Naive B cell (primary cell): ENCODE data around the gene GALNT11. TPM values are rescaled to one million over a fixed set of nuclear protein-coding genes. Genes with fewer than 3 reads are reported as not detected.
"Not testable (repeated sequence)": the region's sequence is repeated elsewhere in the genome, so short reads cannot be mapped to it uniquely, and the experiment has no call there.

Experiments used
- ATAC-seq, 2 donors: fragments of 150-1000 bp; cut with Tn5 transposase; 2 replicates each; pipeline ENCODE4 v1.10.0; 2021; ENCODE audit warnings: low read depth in 2 of 2, mild to moderate bottlenecking in 2 of 2, moderate library complexity in 2 of 2
- DNase-seq: peaks from one replicate; pipeline ENCODE4 v3.0.0; 2022
- H3K27ac Mint-ChIP-seq, 6 donors: one replicate each; pipeline ENCODE4 v1.8.0; 2020 to 2022; ENCODE audit warnings: mild to moderate bottlenecking in 6 of 6, mixed read lengths in 6 of 6, moderate library complexity in 5 of 6, inconsistent platforms in 2 of 6
- H3K27me3 Mint-ChIP-seq, 3 donors: one replicate each; pipeline ENCODE4 v1.8.0; 2021 to 2022; ENCODE audit warnings: mixed read lengths in 3 of 3, mild to moderate bottlenecking in 1 of 3
- H3K36me3 Mint-ChIP-seq, 2 donors: one replicate each; pipeline ENCODE4 v1.8.0; 2020 to 2022; ENCODE audit warnings: mixed read lengths in 2 of 2, inconsistent platforms in 1 of 2, mild to moderate bottlenecking in 1 of 2
- H3K4me1 Mint-ChIP-seq, 3 donors: one replicate each; pipeline ENCODE4 v1.8.0; 2020 to 2022; ENCODE audit warnings: mixed read lengths in 3 of 3, inconsistent platforms in 1 of 3, mild to moderate bottlenecking in 1 of 3, moderate library complexity in 1 of 3
- H3K4me3 Mint-ChIP-seq, 8 donors: one replicate each; pipeline ENCODE4 v1.8.0; 2020 to 2022; ENCODE audit warnings: mild to moderate bottlenecking in 8 of 8, mixed read lengths in 8 of 8, moderate library complexity in 8 of 8, inconsistent platforms in 2 of 8
- H3K9me3 Mint-ChIP-seq, 7 donors: one replicate each; pipeline ENCODE4 v1.8.0; 2020 to 2022; ENCODE audit warnings: mixed read lengths in 7 of 7, mild to moderate bottlenecking in 5 of 7, inconsistent platforms in 2 of 7, moderate library complexity in 1 of 7
- polyA plus RNA-seq, 6 donors: library from polyadenylated mRNA; unstranded; fragments of 300-500 nt; fragmentation: Illumina TruSeq; gene quantifications; one replicate each; pipeline ENCODE4 v1.2.3, GENCODE V29; 2021; ENCODE audit warnings: low read depth in 6 of 6

GALNT11 gene
- polyA plus RNA-seq, 6 donors from 2014 or later, result 11.0 to 24.5 (median 15.0) TPM

DNA sequence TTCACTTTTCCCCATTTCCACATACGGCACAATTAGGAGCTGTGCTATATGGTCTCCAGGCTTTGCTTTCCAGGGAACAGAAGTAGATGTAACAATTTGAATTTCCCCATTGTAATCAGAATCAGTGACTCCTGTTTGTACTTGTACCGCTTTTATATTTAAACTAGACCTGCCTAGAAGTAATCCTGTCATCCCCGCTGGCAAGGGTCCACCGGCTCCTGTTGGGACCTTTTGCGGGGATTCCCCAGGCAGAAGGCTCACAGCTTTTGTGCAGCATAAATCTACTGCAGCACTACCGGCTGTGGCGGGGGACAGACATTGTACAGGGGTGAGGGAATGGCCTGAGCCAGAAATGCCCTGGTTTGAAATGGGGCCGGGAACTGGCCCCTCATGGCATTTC lies 17.6 kb downstream of the GALNT11 start:
- peaks cover 38 to 46% of the 10 kb centered on the region in 2 donors for H3K36me3 Mint-ChIP-seq
- not testable (repeated sequence) for H3K4me1 Mint-ChIP-seq, H3K4me3 Mint-ChIP-seq, H3K27ac Mint-ChIP-seq, ATAC-seq, DNase-seq, H3K27me3 Mint-ChIP-seq
- H3K9me3 Mint-ChIP-seq, result peaks cover 10 to 79% (median 58%) of the 10 kb centered on the region in 7 donors

DNA sequence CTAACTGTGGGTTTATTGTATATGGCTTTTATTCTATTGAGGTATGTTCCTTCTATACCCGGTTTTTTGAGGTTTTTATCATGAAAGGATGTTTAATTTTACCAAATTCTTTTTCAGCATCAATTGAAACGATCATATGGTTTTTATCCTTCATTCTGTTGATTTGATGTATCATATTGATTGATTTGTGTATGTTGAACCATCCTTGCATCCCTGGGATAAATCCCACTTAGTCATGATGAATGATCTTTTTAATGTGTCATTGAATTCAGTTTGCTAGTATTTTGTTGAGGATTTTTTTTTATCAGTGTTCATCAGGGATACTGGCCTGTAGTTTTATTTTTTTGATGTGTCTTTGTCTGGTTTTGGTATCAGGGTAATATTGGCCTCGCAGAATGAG lies 19.4 kb downstream of the GALNT11 start:
- H3K9me3 Mint-ChIP-seq, result peaks cover 10 to 78% (median 55%) of the 10 kb centered on the region in 7 donors
- not testable (repeated sequence) for H3K4me1 Mint-ChIP-seq, DNase-seq, H3K27me3 Mint-ChIP-seq, ATAC-seq, H3K4me3 Mint-ChIP-seq, H3K27ac Mint-ChIP-seq
- H3K36me3 Mint-ChIP-seq, result peaks cover 37 to 48% of the 10 kb centered on the region in 2 donors

DNA sequence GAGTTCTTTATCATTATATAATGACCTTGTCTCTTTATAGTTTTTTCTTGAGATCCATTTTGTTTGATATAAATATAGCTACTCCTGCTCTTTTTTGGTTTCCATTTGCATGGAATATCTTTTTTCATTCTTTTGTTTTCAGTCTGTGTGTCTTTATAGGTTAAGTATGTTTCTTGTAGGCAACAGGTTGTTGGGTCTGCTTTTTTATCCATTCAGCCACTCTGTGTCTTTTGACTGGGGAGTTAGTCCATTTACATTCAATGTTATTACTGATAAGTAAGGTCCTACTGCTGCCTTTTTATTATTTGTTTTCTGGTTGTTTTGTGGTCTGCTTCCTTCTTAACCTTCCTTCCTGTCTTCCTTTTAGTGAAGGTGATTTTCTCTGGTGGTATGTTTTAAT lies 21.1 kb downstream of the GALNT11 start:
- no peak for ATAC-seq
- no peak for DNase-seq
- Mint-ChIP-seq H3K9me3 (peaks cover 10 to 67% (median 48%) of the 10 kb centered on the region in 7 donors), H3K4me3 (no peak overlapping the region), H3K27me3 (no peaks in the 10 kb centered on the region), H3K27ac (no peak overlapping the region), H3K4me1 (peaks cover 0 to 4% (median 0%) of the 10 kb centered on the region in 3 donors), H3K36me3 (peaks cover 34 to 48% of the 10 kb centered on the region in 2 donors)

DNA sequence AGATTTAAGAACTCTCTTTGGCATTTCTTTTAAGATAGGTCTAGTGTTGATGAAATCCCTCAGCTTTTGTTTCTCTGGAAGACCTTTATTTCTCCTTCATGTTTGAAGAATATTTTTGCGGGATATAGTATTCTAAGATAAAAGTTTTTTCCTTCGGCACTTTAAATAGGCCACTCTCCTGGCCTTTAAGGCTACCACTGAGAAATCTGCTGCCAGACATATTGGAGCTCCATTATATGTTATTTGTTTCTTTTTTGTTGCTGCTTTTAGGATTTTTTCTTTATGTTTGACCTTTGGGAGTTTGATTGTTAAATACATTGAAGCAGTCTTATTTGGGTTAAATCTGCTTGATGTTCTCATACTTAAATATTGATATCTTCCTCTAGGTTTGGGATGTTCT lies 22.6 kb downstream of the GALNT11 start:
- Mint-ChIP-seq H3K27ac (no peak overlapping the region), H3K4me1 (peaks cover 0 to 4% (median 4%) of the 10 kb centered on the region in 3 donors), H3K27me3 (no peaks in the 10 kb centered on the region), H3K4me3 (no peak overlapping the region), H3K9me3 (peaks cover 10 to 58% (median 44%) of the 10 kb centered on the region in 7 donors), H3K36me3 (peaks cover 38 to 48% of the 10 kb centered on the region in 2 donors)
- DNase-seq (no peak), ATAC-seq (no peak)

DNA sequence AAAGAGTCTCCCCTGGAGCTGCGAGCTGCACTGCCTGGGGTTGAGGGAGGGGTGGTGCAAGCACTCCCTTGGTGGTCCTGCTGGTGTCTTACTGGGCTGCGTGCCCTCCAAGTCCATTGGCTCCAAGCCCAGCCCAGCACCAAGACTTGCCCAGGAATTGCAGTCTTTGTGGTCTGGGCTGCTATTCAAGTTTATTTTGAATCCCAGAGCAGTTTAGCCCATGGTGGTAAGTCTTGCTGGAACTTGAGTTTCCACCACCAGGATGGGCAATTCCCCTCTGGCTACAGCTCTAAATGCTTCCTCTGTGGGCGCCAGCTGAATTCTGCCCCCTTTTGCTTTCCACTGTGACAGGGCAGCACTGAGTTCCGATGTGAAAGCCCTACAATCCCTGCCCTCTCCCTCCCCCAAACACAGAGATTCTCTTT lies 25.1 kb downstream of the GALNT11 start:
- ATAC-seq (no peak), DNase-seq (no peak)
- Mint-ChIP-seq H3K4me1 (peaks cover 0 to 7% (median 0%) of the 10 kb centered on the region in 3 donors), H3K27ac (peak overlapping the region in 1 of 6 donors; percentile 39), H3K4me3 (no peak overlapping the region), H3K27me3 (no peaks in the 10 kb centered on the region), H3K9me3 (peaks cover 9 to 35% (median 30%) of the 10 kb centered on the region in 7 donors), H3K36me3 (peaks cover 26 to 32% of the 10 kb centered on the region in 2 donors)

DNA sequence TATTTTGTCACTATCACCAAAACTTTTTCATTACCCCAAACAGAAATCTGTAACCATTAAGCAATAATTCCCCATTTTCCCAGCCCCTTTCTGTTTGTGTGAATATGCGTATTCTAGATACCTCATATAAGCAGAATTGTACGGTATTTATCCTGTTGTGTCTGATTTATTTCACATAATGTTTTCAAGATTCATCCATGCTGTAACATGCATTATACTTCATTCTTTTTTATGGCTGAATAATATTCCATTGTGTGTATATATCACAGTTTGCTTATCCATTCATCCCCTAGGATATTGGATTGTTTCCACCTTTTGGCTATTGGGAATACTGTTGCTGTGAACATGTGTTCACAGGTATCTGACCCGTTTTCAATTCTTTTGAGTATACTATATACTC lies 26.5 kb downstream of the GALNT11 start:
- no peak for DNase-seq
- Mint-ChIP-seq H3K4me1 (peaks cover 0 to 7% (median 0%) of the 10 kb centered on the region in 3 donors), H3K36me3 (peaks cover 14 to 19% of the 10 kb centered on the region in 2 donors)

DNA sequence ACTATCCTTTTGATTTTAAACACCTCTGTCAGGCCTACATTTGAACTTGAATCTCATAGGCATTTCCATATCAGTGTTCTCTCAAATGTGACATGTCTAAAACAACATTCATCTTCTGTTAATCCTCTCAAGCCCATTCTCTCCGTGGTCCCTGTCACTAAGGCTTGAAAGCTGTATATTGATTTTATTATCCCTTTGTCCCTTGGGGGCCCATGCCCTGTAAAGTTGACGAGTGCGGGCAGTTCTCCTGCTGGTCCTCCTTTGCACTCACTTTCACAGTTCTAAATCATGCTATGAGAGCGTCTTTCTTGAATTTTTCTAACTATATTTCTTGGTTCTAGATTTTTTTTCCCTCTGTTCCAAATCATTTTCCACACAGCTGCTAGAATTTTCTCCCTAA lies 27.3 kb downstream of the GALNT11 start:
- Mint-ChIP-seq H3K4me1 (peaks cover 0 to 7% (median 0%) of the 10 kb centered on the region in 3 donors), H3K9me3 (peaks cover 0 to 18% (median 13%) of the 10 kb centered on the region in 7 donors), H3K36me3 (peaks cover 14 to 16% of the 10 kb centered on the region in 2 donors), H3K27me3 (no peaks in the 10 kb centered on the region), H3K27ac (peak overlapping the region in 2 of 6 donors; percentile 35 to 77), H3K4me3 (no peak overlapping the region)
- DNase-seq, result no peak
- no peak for ATAC-seq

More for the DNA sequence above, 26.5 kb downstream of the GALNT11 start:
- Mint-ChIP-seq H3K9me3 (peaks cover 0 to 21% (median 16%) of the 10 kb centered on the region in 7 donors), H3K27me3 (no peaks in the 10 kb centered on the region), H3K27ac (no peak overlapping the region), H3K4me3 (no peak overlapping the region)
- no peak for ATAC-seq

DNA sequence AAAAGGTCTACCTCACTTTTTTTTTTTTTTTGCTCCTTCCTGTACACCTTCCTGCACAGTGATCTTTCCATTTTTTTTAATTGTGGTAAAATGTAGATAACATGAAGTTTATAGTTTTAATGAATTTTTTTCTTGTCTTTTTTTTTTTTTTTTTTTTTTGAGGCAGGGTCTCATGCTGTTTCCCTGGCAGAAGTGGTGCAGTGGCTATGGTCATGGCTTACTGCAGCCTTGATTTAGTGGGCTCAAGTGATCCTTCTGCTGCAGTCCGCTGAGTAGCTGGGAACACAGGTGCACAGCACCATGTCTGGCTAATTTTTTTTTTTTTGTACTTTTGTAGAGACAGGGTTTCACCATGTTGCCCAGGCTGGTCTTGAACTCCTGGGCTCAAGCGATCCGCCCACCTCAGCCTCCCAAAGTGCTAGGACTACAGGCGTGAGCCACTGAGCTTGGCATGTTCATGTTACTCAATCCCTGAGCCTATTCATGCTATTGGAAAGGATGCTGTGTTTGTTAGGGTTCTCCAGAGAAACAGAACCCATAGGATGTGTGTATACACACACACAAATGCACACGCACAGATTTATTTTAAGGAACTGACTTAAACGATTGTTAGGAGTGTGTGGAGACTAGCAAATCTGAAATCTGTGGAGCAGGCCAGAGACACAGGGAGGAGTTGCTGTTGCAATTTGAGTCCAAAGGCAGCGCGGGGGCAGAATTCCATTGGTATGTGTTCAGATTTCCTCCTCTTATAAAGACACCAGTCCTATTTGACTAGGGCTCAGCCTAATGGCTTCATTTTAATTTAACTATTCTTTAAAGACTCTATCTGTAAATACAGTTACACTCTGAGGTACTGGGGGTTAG lies 29.1 kb downstream of the GALNT11 start:
- H3K36me3 Mint-ChIP-seq, result peaks cover 7 to 10% of the 10 kb centered on the region in 2 donors
- H3K27ac Mint-ChIP-seq, result no peak overlapping the region
- DNase-seq, result no peak
- H3K4me1 Mint-ChIP-seq, result peaks cover 0 to 7% (median 0%) of the 10 kb centered on the region in 3 donors
- H3K9me3 Mint-ChIP-seq, result peaks cover 0 to 6% (median 0%) of the 10 kb centered on the region in 7 donors
- H3K4me3 Mint-ChIP-seq, result no peak overlapping the region
- H3K27me3 Mint-ChIP-seq, result no peaks in the 10 kb centered on the region
- no peak for ATAC-seq

DNA sequence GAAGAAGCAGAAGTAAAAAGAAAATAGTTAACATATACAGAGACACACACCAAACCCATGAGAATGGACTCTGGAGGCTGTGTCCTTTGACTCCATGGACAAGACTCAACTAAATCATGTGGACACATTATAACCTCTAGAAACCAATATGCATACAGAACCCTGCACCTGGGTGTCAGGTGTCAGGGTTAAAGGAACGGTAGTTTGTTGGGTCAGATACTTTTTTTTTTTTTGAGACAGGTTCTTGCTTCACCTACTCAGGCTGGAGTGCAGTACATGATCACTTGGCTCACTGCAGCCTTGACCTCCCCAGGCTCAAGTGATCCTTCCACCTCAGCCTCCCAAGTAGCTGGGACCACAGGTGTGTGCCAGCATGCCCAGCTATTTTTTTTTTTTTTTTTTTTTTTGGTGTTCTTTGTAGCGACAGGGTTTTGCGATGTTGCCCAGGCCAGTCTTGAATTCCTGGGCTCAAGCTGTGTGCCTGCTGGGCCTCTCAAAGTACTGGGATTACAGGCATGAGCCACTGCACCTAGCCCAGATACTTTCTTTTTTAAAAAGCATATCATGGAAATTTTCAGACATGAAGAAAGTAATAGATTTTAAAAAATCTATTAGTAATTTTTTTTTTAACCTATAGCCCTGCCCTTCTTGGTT lies 31.3 kb downstream of the GALNT11 start:
- Mint-ChIP-seq H3K27me3 (no peaks in the 10 kb centered on the region), H3K9me3 (peaks cover 0 to 11% (median 2%) of the 10 kb centered on the region in 7 donors), H3K4me3 (no peak overlapping the region), H3K27ac (no peak overlapping the region), H3K36me3 (peaks cover 7 to 10% of the 10 kb centered on the region in 2 donors), H3K4me1 (peaks cover 0 to 7% (median 0%) of the 10 kb centered on the region in 3 donors)
- ATAC-seq (no peak), DNase-seq (no peak)

DNA sequence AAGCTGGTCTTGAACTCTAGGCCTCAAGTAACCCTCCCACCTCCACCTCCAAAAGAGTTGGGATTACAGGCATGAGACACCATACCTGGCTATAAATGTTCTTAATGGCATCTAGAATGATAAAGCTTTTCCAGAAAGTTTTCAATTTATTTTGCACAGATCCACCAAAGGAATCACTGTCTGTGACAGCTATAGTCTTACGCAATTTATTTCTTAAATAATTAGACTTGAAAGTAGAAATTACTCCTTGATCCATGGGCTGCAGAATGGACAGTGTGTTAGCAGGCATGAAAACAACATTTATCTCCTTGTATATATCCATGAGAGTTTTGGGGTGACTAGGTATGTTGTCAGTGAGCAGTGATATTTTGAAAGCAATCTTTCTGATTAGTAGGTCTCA lies 33.8 kb downstream of the GALNT11 start:
- H3K27ac Mint-ChIP-seq, result peak overlapping the region in 1 of 6 donors; percentile 4
- H3K36me3 Mint-ChIP-seq, result peaks cover 5 to 7% of the 10 kb centered on the region in 2 donors

DNA sequence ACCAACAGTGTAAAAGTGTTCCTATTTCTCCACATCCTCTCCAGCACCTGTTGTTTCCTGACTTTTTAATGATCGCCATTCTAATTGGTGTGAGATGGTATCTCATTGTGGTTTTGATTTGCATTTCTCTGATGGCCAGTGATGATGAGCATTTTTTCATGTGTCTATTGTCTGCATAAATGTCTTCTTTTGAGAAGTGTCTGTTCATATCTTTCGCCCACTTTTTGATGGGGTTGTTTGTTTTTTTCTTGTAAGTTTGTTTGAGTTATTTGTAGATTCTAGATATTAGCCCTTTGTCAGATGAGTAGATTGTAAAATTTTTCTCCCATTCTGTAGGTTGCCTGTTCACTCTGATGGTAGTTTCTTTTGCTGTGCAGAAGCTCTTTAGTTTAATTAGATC lies 35.6 kb downstream of the GALNT11 start:
- not testable (repeated sequence) for H3K4me1 Mint-ChIP-seq, H3K4me3 Mint-ChIP-seq, H3K27ac Mint-ChIP-seq, DNase-seq, H3K27me3 Mint-ChIP-seq, ATAC-seq
- Mint-ChIP-seq H3K9me3 (peaks cover 0 to 20% (median 7%) of the 10 kb centered on the region in 7 donors), H3K36me3 (peaks cover 5 to 15% of the 10 kb centered on the region in 2 donors)

More for the DNA sequence above, 33.8 kb downstream of the GALNT11 start:
- H3K27me3 Mint-ChIP-seq, result no peaks in the 10 kb centered on the region
- no peak overlapping the region for H3K4me3 Mint-ChIP-seq
- H3K4me1 Mint-ChIP-seq, result peaks cover 0 to 3% (median 0%) of the 10 kb centered on the region in 3 donors
- DNase-seq (no peak), ATAC-seq (no peak)
- H3K9me3 Mint-ChIP-seq, result peaks cover 0 to 13% (median 4%) of the 10 kb centered on the region in 7 donors

DNA sequence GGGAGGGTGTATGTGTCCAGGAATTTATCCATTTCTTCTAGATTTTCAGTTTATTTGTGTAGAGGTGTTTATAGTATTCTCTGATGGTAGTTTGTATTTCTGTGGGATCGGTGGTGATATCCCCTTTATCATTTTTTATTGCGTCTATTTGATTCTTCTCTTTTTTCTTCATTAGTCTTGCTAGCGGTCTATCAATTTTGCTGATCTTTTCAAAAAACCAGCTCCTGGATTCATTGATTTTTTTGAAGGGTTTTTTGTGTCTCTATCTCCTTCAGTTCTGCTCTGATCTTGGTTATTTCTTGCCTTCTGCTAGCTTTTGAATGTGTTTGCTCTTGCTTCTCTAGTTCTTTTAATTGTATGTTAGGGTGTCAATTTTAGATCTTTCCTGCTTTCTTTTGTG lies 37.7 kb downstream of the GALNT11 start:
- H3K4me1 Mint-ChIP-seq, H3K4me3 Mint-ChIP-seq, H3K27me3 Mint-ChIP-seq, DNase-seq, ATAC-seq: not testable (repeated sequence)
- peaks cover 9 to 15% of the 10 kb centered on the region in 2 donors for H3K36me3 Mint-ChIP-seq
- peaks cover 4 to 20% (median 12%) of the 10 kb centered on the region in 7 donors for H3K9me3 Mint-ChIP-seq
- peak overlapping the region in 1 of 6 donors; percentile 22 for H3K27ac Mint-ChIP-seq

DNA sequence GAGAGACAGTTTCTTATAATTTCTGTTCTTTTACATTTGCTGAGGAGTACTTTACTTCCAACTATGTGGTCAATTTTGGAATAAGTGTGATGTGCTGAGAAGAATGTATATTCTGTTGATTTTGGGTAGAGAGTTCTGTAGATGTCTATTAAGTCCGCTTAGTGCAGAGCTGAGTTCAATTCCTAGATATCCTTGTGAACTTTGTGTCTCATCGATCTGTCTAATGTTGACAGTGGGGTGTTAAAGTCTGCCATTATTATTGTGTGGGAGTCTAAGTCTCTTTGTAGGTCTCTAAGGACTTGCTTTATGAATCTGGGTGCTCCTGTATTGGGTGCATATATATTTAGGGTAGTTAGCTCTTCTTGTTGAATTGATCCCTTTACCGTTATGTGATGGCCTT lies 38.3 kb downstream of the GALNT11 start:
- H3K27ac Mint-ChIP-seq, result peak overlapping the region in 1 of 6 donors; percentile 6
- not testable (repeated sequence) for ATAC-seq, H3K27me3 Mint-ChIP-seq, H3K4me3 Mint-ChIP-seq, H3K4me1 Mint-ChIP-seq, DNase-seq
- peaks cover 4 to 20% (median 12%) of the 10 kb centered on the region in 7 donors for H3K9me3 Mint-ChIP-seq
- peaks cover 6 to 10% of the 10 kb centered on the region in 2 donors for H3K36me3 Mint-ChIP-seq
